ENCODE results near the gene PCGF3.
"Not testable (repeated sequence)": the region's sequence is repeated elsewhere in the genome, so short reads cannot be mapped to it uniquely, and the experiment has no call there.

The PCGF3 gene

GRCh38 chr4:705278-706082, at the start of gene PCGF3:
PCGF3 (plus strand) TSS chr4:705832; CDS start chr4:733681, 27,849 bp downstream.
- DNase-seq, result peak; percentile 91 to 96

GRCh38 chr4:656436-657337, 48.9 kb upstream of the PCGF3 start:
- no peak for DNase-seq

- no peak for DNase-seq
Observed at GRCh38 chr4:657338-657833, 48.2 kb upstream of the PCGF3 start.

- DNase-seq, result no peak
Observed at GRCh38 chr4:657834-658667, 47.6 kb upstream of the PCGF3 start.

- DNase-seq, result no peak
Observed at GRCh38 chr4:658681-659667, 46.7 kb upstream of the PCGF3 start.

- no peak for DNase-seq
Observed at GRCh38 chr4:659851-660250, 45.8 kb upstream of the PCGF3 start.

- DNase-seq, result no peak
Observed at GRCh38 chr4:660401-660800, 45.2 kb upstream of the PCGF3 start.

GRCh38 chr4:661231-661630, 44.4 kb upstream of the PCGF3 start:
- DNase-seq, result no peak

GRCh38 chr4:661881-662761, 43.5 kb upstream of the PCGF3 start:
- no peak for DNase-seq

- no peak for DNase-seq
Observed at GRCh38 chr4:663046-663437, 42.6 kb upstream of the PCGF3 start.

GRCh38 chr4:663438-664428, 41.9 kb upstream of the PCGF3 start:
- DNase-seq, result peak in 1 of 2 experiments; percentile 28

- no peak for DNase-seq
Observed at GRCh38 chr4:664713-665231, 40.9 kb upstream of the PCGF3 start.

GRCh38 chr4:665381-665750, 40.3 kb upstream of the PCGF3 start:
- DNase-seq, result no peak

- DNase-seq, result no peak
Observed at GRCh38 chr4:665751-666435, 39.7 kb upstream of the PCGF3 start.

- DNase-seq, result no peak
Observed at GRCh38 chr4:666436-666810, 39.2 kb upstream of the PCGF3 start.

- no peak for DNase-seq
Observed at GRCh38 chr4:666822-667544, 38.6 kb upstream of the PCGF3 start.

GRCh38 chr4:667545-667925, 38.1 kb upstream of the PCGF3 start:
- no peak for DNase-seq

- DNase-seq, result not testable (repeated sequence)
Observed at GRCh38 chr4:668219-668618, 37.4 kb upstream of the PCGF3 start.
